UCSD-AML1 (cell line): ENCODE data around the gene ANKRD63.

Experiments used
- DNase-seq: peaks from one replicate; lab custom pipeline; 2025; ENCODE audit not compliant: unreplicated experiment; lab: John Stamatoyannopoulos, UW

Gene ANKRD63

GRCh38 chr15:40263024-40263754 is 19.7 kb downstream of the ANKRD63 start:
- no peak for DNase-seq

- no peak for DNase-seq
Observed at GRCh38 chr15:40259021-40259420, 23.8 kb downstream of the ANKRD63 start.

GRCh38 chr15:40258544-40258943 is 24.3 kb downstream of the ANKRD63 start:
- no peak for DNase-seq

- no peak for DNase-seq
Observed at GRCh38 chr15:40257656-40258450, 25.0 kb downstream of the ANKRD63 start.

GRCh38 chr15:40256638-40257235 is 26.1 kb downstream of the ANKRD63 start:
- no peak for DNase-seq

GRCh38 chr15:40255033-40255432 is 27.8 kb downstream of the ANKRD63 start:
- no peak for DNase-seq

- DNase-seq, result no peak
Observed at GRCh38 chr15:40254452-40254851, 28.4 kb downstream of the ANKRD63 start.

GRCh38 chr15:40253167-40253790 is 29.6 kb downstream of the ANKRD63 start:
- no peak for DNase-seq

GRCh38 chr15:40252438-40253166 is 30.3 kb downstream of the ANKRD63 start:
- DNase-seq, result no peak

GRCh38 chr15:40252141-40252437 is 30.8 kb downstream of the ANKRD63 start:
- no peak for DNase-seq

GRCh38 chr15:40251486-40252140 is 31.3 kb downstream of the ANKRD63 start:
- no peak for DNase-seq

GRCh38 chr15:40250771-40251483 is 31.9 kb downstream of the ANKRD63 start:
- no peak for DNase-seq

GRCh38 chr15:40250304-40250656 is 32.6 kb downstream of the ANKRD63 start:
- no peak for DNase-seq

- peak; percentile 44 for DNase-seq
Observed at GRCh38 chr15:40249477-40250303, 33.2 kb downstream of the ANKRD63 start.

GRCh38 chr15:40248006-40248783 is 34.7 kb downstream of the ANKRD63 start:
- DNase-seq, result no peak

- DNase-seq, result no peak
Observed at GRCh38 chr15:40247406-40247971, 35.4 kb downstream of the ANKRD63 start.

- no peak for DNase-seq
Observed at GRCh38 chr15:40246496-40247280, 36.2 kb downstream of the ANKRD63 start.
